Measurements from ENCODE around the gene TTC16.

Gene TTC16

GRCh38 chr9:127698985-127699670, 16.8 kb upstream of the TTC16 start:
- peak; percentile 80 for DNase-seq

- no peak for DNase-seq
Measured at GRCh38 chr9:127700140-127700539, 15.7 kb upstream of the TTC16 start.

- no peak for DNase-seq
Measured at GRCh38 chr9:127700594-127701255, 15.2 kb upstream of the TTC16 start.

GRCh38 chr9:127703289-127703946, 12.5 kb upstream of the TTC16 start:
- DNase-seq = no peak

- DNase-seq = no peak
Measured at GRCh38 chr9:127705577-127706379, 10.1 kb upstream of the TTC16 start.

GRCh38 chr9:127706836-127707241, 9.0 kb upstream of the TTC16 start, which contains the start of gene CFAP157:
CFAP157 (plus strand) TSS chr9:127706988; CDS start chr9:127707032, 44 bp downstream.
- no peak for DNase-seq

GRCh38 chr9:127707766-127708165, 8.1 kb upstream of the TTC16 start:
- DNase-seq = no peak

- DNase-seq = no peak
Measured at GRCh38 chr9:127708952-127709587, 6.8 kb upstream of the TTC16 start.

- DNase-seq = no peak
Measured at GRCh38 chr9:127710204-127710783, 5.6 kb upstream of the TTC16 start.

- no peak for DNase-seq
Measured at GRCh38 chr9:127711226-127711701, 4.6 kb upstream of the TTC16 start.

- DNase-seq = no peak
Measured at GRCh38 chr9:127711831-127712274, 4.0 kb upstream of the TTC16 start.

GRCh38 chr9:127712371-127712770, 3.5 kb upstream of the TTC16 start:
- no peak for DNase-seq

- DNase-seq = no peak
Measured at GRCh38 chr9:127712867-127713266, 3.0 kb upstream of the TTC16 start.

GRCh38 chr9:127714020-127714750, 1.7 kb upstream of the TTC16 start:
- DNase-seq = no peak

GRCh38 chr9:127714951-127715469, 869 bp upstream of the TTC16 start:
- peak; percentile 12 for DNase-seq

- DNase-seq = no peak
Measured at GRCh38 chr9:127716412-127716811, 533 bp downstream of the TTC16 start.

- no peak for DNase-seq
Measured at GRCh38 chr9:127717766-127718165, 1.9 kb downstream of the TTC16 start.

- no peak for DNase-seq
Measured at GRCh38 chr9:127720031-127720864, 4.4 kb downstream of the TTC16 start.

GRCh38 chr9:127720865-127721227, 5.0 kb downstream of the TTC16 start:
- DNase-seq = no peak

- no peak for DNase-seq
Measured at GRCh38 chr9:127721391-127721821, 5.5 kb downstream of the TTC16 start.

All from stimulated activated CD4-positive, alpha-beta T cell treated with anti-CD3 and anti-CD28 coated beads, Interleukin-12 subunit alpha, Interleukin-12 subunit beta, amount 100 ng/mL, for 4 hours (primary cell).